HepG2 (cell line): Measurements from ENCODE around the gene MTHFD1L. TPM values are rescaled to one million over a fixed set of nuclear protein-coding genes. Genes with fewer than 3 reads are reported as not detected.

Experiments used
- ATAC-seq: fragments of 200-7000 bp; cut with Tn5 transposase; 3 replicates; pipeline ENCODE4 v1.9.1; 2020; ENCODE audit warnings: mild to moderate bottlenecking, moderate library complexity
- BruUV-seq: library from RNA; stranded (reverse); fragments of 400-500 nt; replicated peaks from 2 replicates; lab custom pipeline; 2021; lab: Mats Ljungman, UMichigan
- CTCF ChIA-PET: fragments of 300-600 bp; formaldehyde crosslinking; extraction: SDS; loops from one replicate; lab custom pipeline; 2021; ENCODE audit warnings: low total read pairs, inconsistent platforms, low intra/inter-chr PET ratio; lab: Yijun Ruan, JAX
- POLR2A ChIA-PET: fragments of 350-600 bp; sonication (Branson Sonifier 250); formaldehyde crosslinking; loops from one replicate; lab custom pipeline; 2020; ENCODE audit warnings: antibody characterized with exemption, inconsistent platforms; lab: Yijun Ruan, JAX
- DNase-seq: peaks from one replicate; pipeline ENCODE4 v3.0.0-alpha.2; 2015; ENCODE audit warnings: low spot score
- FAIRE-seq: peaks from 3 replicates; lab custom pipeline; 2011; peaks lifted over from hg19 to GRCh38; lab: Jason Lieb, UNC
- H2AFZ ChIP-seq: one replicate; pipeline ENCODE4 v1.6.1; 2011; ENCODE audit warnings: low read length, inconsistent platforms
- H3K27ac ChIP-seq: fragments of 300-600 bp; 3 replicates; pipeline ENCODE4 v1.8.0; 2011; ENCODE audit warnings: mixed run types, mild to moderate bottlenecking, mixed read lengths, low read length, inconsistent platforms; ENCODE audit not compliant: insufficient read depth; ENCODE audit errors: extremely low read length
- H3K27me3 ChIP-seq, 2 experiments: fragments of 200-600 bp in 1 of 2; 2 replicates in 1 of 2; 3 replicates in 1 of 2; pipeline versions ENCODE4 v1.6.0 to v1.8.0; 2011; ENCODE audit warnings: low read length in 2 of 2, mild to moderate bottlenecking in 2 of 2, moderate library complexity in 2 of 2, inconsistent platforms in 1 of 2; ENCODE audit not compliant: insufficient read depth in 2 of 2, control insufficient read depth in 1 of 2
- H3K36me3 ChIP-seq, 2 experiments: fragments of 200-600 bp in 1 of 2; replicated peaks in 1 of 2; 2 replicates in 1 of 2; 3 replicates in 1 of 2; pipeline versions ENCODE4 v1.5.1 to v1.8.0; 2011; ENCODE audit warnings: low read length in 2 of 2, inconsistent platforms in 1 of 2; ENCODE audit not compliant: insufficient read depth in 2 of 2, control insufficient read depth in 1 of 2
- H3K4me1 ChIP-seq: 2 replicates; pipeline ENCODE4 v1.5.1; 2012; ENCODE audit warnings: low read length, inconsistent platforms; ENCODE audit not compliant: insufficient read depth
- H3K4me2 ChIP-seq: 2 replicates; pipeline ENCODE4 v1.6.0; 2011; ENCODE audit warnings: low read depth, low read length, inconsistent platforms
- H3K4me3 ChIP-seq, 3 experiments: fragments of 200-600 bp in 1 of 3; sonication (generic), shearing (Covaris generic) in 1 of 3; replicated peaks in 1 of 3; 2 replicates each; pipeline ENCODE4 v1.5.1; 2011 to 2016; ENCODE audit warnings: low read length in 3 of 3, inconsistent platforms in 2 of 3, low read depth in 2 of 3, mild to moderate bottlenecking in 2 of 3, control low read depth in 1 of 3, mixed read lengths in 1 of 3; ENCODE audit not compliant: insufficient read depth in 1 of 3
- H3K79me2 ChIP-seq: one replicate; pipeline ENCODE4 v1.6.1; 2011; ENCODE audit warnings: low read length, inconsistent platforms; ENCODE audit not compliant: insufficient read depth
- H3K9ac ChIP-seq: 2 replicates; pipeline ENCODE4 v1.6.0; 2011; ENCODE audit warnings: mild to moderate bottlenecking, low read depth, low read length, inconsistent platforms; ENCODE audit not compliant: insufficient read depth
- H3K9me3 ChIP-seq: 2 replicates; pipeline ENCODE4 v1.5.1; 2012; ENCODE audit warnings: mild to moderate bottlenecking, low read length
- H4K20me1 ChIP-seq: 2 replicates; pipeline ENCODE4 v1.6.0; 2011; ENCODE audit warnings: inconsistent platforms, mild to moderate bottlenecking, low read length, moderate library complexity; ENCODE audit not compliant: insufficient read depth
- NBN ChIP-seq: fragments of 450-650 bp; conservative IDR thresholded peaks from 2 replicates; pipeline ENCODE4 v1.6.1; 2017
- SRF ChIP-seq: IDR thresholded peaks from 2 replicates; pipeline ENCODE4 v1.6.1; 2011; ENCODE audit warnings: mild to moderate bottlenecking, low read depth, low read length, moderate library complexity
- TP53 ChIP-seq: sonication (generic); formaldehyde crosslinking; conservative IDR thresholded peaks from 2 replicates; pipeline ENCODE4 v1.4.0; 2020; ENCODE audit warnings: missing genetic modification reagents
- ZBTB7B ChIP-seq: sonication (generic); formaldehyde crosslinking; IDR thresholded peaks from 2 replicates; pipeline ENCODE4 v1.4.0; 2020; ENCODE audit warnings: missing genetic modification reagents
- ZFP41 ChIP-seq: sonication (generic); formaldehyde crosslinking; IDR thresholded peaks from 2 replicates; pipeline ENCODE4 v1.4.0; 2020; ENCODE audit warnings: mild to moderate bottlenecking, missing genetic modification reagents, borderline replicate concordance
- WGBS: methylation state at CpG from one replicate; pipeline ENCODE4 v1.1.6; 2017; ENCODE audit warnings: low lambda C conversion rate; 5-methylcytosine and 5-hydroxymethylcytosine counted together
- in situ Hi-C: cut with HindIII; loops from 2 replicates; pipeline ENCODE4 v1.10.0; 2017; ENCODE audit warnings: low pct_unique_long_range_greater_than_20kb; ENCODE audit not compliant: extremely low pct_ligation_motif_present
- intact Hi-C: fragments of 100-400 bp; cut with micrococcal nuclease; formaldehyde crosslinking; loops from one replicate; pipeline ENCODE4 v1.10.0; 2022; ENCODE audit not compliant: unreplicated experiment
- polyA plus RNA-seq, 8 experiments: library from polyadenylated mRNA; depleted of rRNA in 3 of 8; stranded (reverse) in 7 of 8; unstranded in 1 of 8; fragments of >200 nt; fragmentation: Illumina TruSeq in 4 of 8; extraction: Trizol in 4 of 8; gene quantifications; 2 replicates each; pipeline versions ENCODE4 v1.2.1 to v1.2.3, GENCODE V29; 2011 to 2016; ENCODE audit warnings: low read depth in 4 of 8, missing spikeins in 1 of 8, mixed read lengths in 1 of 8; ENCODE audit not compliant: insufficient read depth in 1 of 8
- total RNA-seq, 5 experiments: library from RNA; depleted of rRNA; stranded (reverse); fragments of >200 nt; fragmentation: Illumina TruSeq; extraction: Trizol; gene quantifications; 2 replicates each; pipeline ENCODE4 v1.2.3, GENCODE V29; 2016; ENCODE audit warnings: low read depth in 1 of 5
- TF ChIP-seq, protein P1 (sequence below): sonication (generic); formaldehyde crosslinking; conservative IDR thresholded peaks from 2 replicates; pipeline ENCODE4 v1.4.0; 2020; ENCODE audit warnings: mild to moderate bottlenecking, missing genetic modification reagents, moderate library complexity
- TF ChIP-seq, protein P2 (sequence below): IDR thresholded peaks from 2 replicates; pipeline ENCODE4 v1.6.1; 2012; ENCODE audit warnings: low read depth, low read length, improper control_type of control experiment

Gene MTHFD1L
- total and polyA plus RNA-seq, 2 of the 13 experiments (the other 11 are each of a cell fraction or from before 2014, with no cell fraction given): 24.0 to 39.6 TPM

DNA sequence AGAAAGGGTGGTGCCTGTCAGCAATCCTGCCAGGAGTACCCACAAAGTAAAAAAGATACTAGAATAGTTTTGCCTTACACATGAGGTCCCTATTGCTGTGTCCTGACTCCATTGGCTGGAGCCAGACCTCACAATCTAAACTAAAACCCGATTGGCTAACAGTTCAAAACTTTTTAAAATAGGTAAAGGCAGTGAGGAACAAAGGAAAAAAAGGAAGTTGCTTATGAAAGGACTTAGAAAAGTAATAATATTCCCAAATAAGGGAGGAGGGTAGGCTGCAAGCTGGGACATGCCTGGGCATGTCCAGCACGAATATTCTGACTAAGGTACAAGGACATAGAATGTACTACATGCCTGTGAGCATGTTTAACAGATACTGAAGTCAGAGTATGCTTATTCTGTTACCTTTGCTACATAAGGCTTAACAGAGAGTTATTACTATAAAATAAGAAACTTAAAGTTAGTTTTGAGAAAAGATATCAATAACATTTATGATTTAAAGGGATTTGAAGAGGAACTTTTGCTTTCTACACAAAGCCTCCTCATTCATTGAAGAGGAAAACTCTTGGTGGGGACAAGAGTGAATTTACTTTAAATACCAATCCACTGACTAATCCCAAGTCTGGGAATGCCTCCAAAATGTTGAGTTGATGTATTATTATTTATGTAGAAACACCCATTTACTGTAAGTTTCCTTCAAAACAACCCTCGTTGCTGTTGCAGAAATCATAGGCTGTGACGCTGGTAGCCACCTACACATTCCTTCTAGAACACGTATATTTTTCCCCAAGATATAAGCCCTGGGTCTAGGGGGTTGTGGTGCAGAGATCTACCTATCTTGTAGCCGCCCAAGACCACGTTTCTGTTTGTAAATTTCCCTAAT lies 8.2 kb upstream of the MTHFD1L start:
- ATAC-seq (peak; percentile 51; the same call in 2 of the 3 replicates), DNase-seq (peak; percentile 15), FAIRE-seq (peak; percentile 64)
- 0 out of 5 replicates have a peak, but pooled peaks cover 0 to 3% of the 10 kb centered on the region in 2 experiments for H3K27me3 ChIP-seq
- H2AFZ ChIP-seq: no peak overlapping the region
- no peaks in the 10 kb centered on the region for H3K36me3 ChIP-seq
- in situ Hi-C loops (no loop called here), intact Hi-C loops (no loop called here)
- H3K9ac ChIP-seq: no peak overlapping the region
- WGBS: 87% methylated on average over 7 of the region's 7 CpGs
- POLR2A ChIA-PET: no interaction called here
- H3K79me2 ChIP-seq: no peaks in the 10 kb centered on the region
- BruUV-seq: TSS peak; percentile 76
- no peak overlapping the region for H3K4me3 ChIP-seq
- H3K4me2 ChIP-seq: no peak overlapping the region
- H4K20me1 ChIP-seq: no peaks in the 10 kb centered on the region
- H3K9me3 ChIP-seq: no peaks in the 10 kb centered on the region
- H3K4me1 ChIP-seq: peaks cover 14% of the 10 kb centered on the region
- H3K27ac ChIP-seq: peak overlapping the region; percentile 20
- CTCF ChIA-PET: no interaction called here
- no peak for TF ChIP-seq NBN
- TF ChIP-seq ZBTB7B: no peak
- no peak for TF ChIP-seq ZFP41 (CRISPR knock-in tag)
- TF ChIP-seq SRF: 0 out of 2 replicates have a peak, but pooled peaks have one; percentile 21
- TF ChIP-seq, protein P1, sequence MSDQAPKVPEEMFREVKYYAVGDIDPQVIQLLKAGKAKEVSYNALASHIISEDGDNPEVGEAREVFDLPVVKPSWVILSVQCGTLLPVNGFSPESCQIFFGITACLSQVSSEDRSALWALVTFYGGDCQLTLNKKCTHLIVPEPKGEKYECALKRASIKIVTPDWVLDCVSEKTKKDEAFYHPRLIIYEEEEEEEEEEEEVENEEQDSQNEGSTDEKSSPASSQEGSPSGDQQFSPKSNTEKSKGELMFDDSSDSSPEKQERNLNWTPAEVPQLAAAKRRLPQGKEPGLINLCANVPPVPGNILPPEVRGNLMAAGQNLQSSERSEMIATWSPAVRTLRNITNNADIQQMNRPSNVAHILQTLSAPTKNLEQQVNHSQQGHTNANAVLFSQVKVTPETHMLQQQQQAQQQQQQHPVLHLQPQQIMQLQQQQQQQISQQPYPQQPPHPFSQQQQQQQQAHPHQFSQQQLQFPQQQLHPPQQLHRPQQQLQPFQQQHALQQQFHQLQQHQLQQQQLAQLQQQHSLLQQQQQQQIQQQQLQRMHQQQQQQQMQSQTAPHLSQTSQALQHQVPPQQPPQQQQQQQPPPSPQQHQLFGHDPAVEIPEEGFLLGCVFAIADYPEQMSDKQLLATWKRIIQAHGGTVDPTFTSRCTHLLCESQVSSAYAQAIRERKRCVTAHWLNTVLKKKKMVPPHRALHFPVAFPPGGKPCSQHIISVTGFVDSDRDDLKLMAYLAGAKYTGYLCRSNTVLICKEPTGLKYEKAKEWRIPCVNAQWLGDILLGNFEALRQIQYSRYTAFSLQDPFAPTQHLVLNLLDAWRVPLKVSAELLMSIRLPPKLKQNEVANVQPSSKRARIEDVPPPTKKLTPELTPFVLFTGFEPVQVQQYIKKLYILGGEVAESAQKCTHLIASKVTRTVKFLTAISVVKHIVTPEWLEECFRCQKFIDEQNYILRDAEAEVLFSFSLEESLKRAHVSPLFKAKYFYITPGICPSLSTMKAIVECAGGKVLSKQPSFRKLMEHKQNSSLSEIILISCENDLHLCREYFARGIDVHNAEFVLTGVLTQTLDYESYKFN (CRISPR knock-in tag): 0 out of 2 replicates have a peak, but pooled peaks have one; percentile 19
- peak; percentile 100 for TF ChIP-seq TP53 (CRISPR knock-in tag)
- TF ChIP-seq, protein P2, sequence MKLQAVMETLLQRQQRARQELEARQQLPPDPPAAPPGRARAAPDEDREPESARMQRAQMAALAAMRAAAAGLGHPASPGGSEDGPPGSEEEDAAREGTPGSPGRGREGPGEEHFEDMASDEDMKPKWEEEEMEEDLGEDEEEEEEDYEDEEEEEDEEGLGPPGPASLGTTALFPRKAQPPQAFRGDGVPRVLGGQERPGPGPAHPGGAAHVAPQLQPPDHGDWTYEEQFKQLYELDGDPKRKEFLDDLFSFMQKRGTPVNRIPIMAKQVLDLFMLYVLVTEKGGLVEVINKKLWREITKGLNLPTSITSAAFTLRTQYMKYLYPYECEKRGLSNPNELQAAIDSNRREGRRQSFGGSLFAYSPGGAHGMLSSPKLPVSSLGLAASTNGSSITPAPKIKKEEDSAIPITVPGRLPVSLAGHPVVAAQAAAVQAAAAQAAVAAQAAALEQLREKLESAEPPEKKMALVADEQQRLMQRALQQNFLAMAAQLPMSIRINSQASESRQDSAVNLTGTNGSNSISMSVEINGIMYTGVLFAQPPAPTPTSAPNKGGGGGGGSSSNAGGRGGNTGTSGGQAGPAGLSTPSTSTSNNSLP: no peak
